Hepatocyte (in vitro differentiated cells): ENCODE measurements around the gene PIGU.

Source experiments
- EZH2phosphoT487 ChIP-seq: fragments of 200-600 bp; sonication (generic); IDR thresholded peaks from one replicate; pipeline ENCODE4 v1.6.1; 2018; ENCODE audit warnings: antibody characterized with exemption, mild to moderate bottlenecking, low read depth, moderate library complexity; ENCODE audit not compliant: unreplicated experiment, severe bottlenecking
- TF ChIP-seq, protein P1 (sequence below): fragments of 200-600 bp; sonication (generic); IDR thresholded peaks from 2 replicates; pipeline ENCODE4 v1.5.1; 2016; ENCODE audit warnings: antibody characterized with exemption, mild to moderate bottlenecking; ENCODE audit not compliant: poor library complexity

DNA sequence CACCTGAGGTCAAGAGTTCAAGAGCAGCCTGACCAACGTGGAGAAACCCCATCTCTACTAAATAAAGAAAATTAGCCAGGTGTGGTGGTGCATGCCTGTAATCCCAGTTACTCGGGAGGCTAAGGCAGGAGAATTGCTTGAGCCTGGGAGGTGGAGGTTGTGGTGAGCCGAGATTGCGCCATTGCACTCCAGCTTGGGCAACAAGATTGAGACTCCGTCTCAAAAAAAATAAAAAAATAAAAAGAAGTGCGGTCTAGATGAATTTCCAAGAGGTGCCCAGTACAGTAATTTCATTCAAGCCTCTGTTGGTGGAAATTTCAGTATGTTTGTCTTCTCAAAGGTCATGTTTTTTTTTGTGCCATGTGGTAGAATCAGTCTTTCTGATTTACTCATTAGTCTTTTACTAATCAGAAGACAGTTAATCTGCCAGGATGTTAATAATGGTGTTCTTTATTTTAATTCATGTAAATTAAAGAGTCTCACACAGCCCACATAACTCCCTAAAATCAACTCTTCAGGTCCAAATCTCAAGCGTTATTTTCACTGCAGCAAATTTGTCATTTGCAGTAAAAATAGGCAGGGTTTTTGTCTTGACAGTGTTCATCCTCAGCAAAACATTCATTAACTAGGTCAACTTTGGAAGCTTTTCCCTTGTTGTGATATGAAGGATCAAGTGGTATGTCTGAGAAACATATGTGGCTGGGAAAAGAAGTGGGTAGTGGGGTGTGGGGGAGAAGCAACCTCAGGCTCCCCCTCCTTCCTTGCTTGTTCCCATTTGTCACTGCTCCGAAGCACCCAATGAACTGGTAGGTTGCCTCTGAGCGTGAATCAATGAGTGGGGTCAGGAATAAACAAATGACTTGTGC is 40.6 kb upstream of the PIGU start:
- TF ChIP-seq, protein P1, sequence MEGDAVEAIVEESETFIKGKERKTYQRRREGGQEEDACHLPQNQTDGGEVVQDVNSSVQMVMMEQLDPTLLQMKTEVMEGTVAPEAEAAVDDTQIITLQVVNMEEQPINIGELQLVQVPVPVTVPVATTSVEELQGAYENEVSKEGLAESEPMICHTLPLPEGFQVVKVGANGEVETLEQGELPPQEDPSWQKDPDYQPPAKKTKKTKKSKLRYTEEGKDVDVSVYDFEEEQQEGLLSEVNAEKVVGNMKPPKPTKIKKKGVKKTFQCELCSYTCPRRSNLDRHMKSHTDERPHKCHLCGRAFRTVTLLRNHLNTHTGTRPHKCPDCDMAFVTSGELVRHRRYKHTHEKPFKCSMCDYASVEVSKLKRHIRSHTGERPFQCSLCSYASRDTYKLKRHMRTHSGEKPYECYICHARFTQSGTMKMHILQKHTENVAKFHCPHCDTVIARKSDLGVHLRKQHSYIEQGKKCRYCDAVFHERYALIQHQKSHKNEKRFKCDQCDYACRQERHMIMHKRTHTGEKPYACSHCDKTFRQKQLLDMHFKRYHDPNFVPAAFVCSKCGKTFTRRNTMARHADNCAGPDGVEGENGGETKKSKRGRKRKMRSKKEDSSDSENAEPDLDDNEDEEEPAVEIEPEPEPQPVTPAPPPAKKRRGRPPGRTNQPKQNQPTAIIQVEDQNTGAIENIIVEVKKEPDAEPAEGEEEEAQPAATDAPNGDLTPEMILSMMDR = no peak
- no peak for TF ChIP-seq EZH2phosphoT487
